Measurements from ENCODE around the gene UBAP2L.

- TF ChIP-seq CTCF (IDR thresholded peaks at IDR 0.05), result no peak
- TF ChIP-seq POLR2AphosphoS5 (IDR thresholded peaks at IDR 0.05), result no peak
- TF ChIP-seq EP300 (IDR thresholded peaks at IDR 0.05), result no peak
- TF ChIP-seq POLR2A (IDR thresholded peaks at IDR 0.05), result no peak
Measured at GRCh38 chr1:154178013-154178412, 42.7 kb upstream of the UBAP2L start.
